ENCODE measurements around the gene HSPBAP1.

DNA sequence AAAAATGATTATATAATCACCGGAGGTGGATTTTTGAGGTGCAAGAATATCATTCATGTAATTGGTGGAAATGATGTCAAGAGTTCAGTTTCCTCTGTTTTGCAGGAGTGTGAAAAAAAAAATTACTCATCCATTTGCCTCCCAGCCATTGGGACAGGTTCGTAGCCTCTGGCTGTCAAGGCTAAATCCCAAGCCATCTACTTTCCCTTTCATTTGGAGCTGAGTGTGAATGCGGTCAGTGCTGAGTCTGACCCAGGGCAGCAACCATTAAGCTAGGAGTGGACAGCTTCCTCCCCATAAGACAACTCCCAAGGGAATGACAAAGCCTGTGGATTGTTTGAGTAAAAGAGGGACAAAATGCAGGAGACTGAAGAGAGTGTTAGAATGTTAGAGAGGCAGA, 79.4 kb downstream of the HSPBAP1 start:
- TF ChIP-seq POLR2A (IDR thresholded peaks at IDR 0.05) (no peak), POLR2AphosphoS5 (IDR thresholded peaks at IDR 0.05) (no peak)
- TF ChIP-seq, protein P1, sequence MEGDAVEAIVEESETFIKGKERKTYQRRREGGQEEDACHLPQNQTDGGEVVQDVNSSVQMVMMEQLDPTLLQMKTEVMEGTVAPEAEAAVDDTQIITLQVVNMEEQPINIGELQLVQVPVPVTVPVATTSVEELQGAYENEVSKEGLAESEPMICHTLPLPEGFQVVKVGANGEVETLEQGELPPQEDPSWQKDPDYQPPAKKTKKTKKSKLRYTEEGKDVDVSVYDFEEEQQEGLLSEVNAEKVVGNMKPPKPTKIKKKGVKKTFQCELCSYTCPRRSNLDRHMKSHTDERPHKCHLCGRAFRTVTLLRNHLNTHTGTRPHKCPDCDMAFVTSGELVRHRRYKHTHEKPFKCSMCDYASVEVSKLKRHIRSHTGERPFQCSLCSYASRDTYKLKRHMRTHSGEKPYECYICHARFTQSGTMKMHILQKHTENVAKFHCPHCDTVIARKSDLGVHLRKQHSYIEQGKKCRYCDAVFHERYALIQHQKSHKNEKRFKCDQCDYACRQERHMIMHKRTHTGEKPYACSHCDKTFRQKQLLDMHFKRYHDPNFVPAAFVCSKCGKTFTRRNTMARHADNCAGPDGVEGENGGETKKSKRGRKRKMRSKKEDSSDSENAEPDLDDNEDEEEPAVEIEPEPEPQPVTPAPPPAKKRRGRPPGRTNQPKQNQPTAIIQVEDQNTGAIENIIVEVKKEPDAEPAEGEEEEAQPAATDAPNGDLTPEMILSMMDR (IDR thresholded peaks at IDR 0.05) = no peak

All from upper lobe of left lung (tissue), 4 donors.